Activated T-helper 1 cell treated with Interleukin-2 at 50 U/mL for 16 hours (primary cell): ENCODE measurements around the gene EN2.

Experiments
- DNase-seq: peaks from one replicate; pipeline ENCODE4 v3.0.0-alpha.2; 2020; ENCODE audit warnings: low read depth

Gene EN2

GRCh38 chr7:155508376-155509358 is 50.7 kb downstream of the EN2 start:
- no peak for DNase-seq

- DNase-seq = no peak
Observed at GRCh38 chr7:155509359-155509724, 51.4 kb downstream of the EN2 start.

- no peak for DNase-seq
Observed at GRCh38 chr7:155509725-155510551, 52.0 kb downstream of the EN2 start.

GRCh38 chr7:155510975-155511701 is 53.2 kb downstream of the EN2 start:
- no peak for DNase-seq

GRCh38 chr7:155511702-155511996 is 53.7 kb downstream of the EN2 start:
- DNase-seq = no peak

GRCh38 chr7:155512246-155512887 is 54.4 kb downstream of the EN2 start:
- DNase-seq = no peak

- no peak for DNase-seq
Observed at GRCh38 chr7:155513543-155514285, 55.8 kb downstream of the EN2 start.

GRCh38 chr7:155514296-155514695 is 56.4 kb downstream of the EN2 start:
- DNase-seq = no peak
